DMS153 treated with DMSO at 0.1 percent for 48 hours (cell line): ENCODE data around the gene RDH13.
"Not testable (repeated sequence)": the region's sequence is repeated elsewhere in the genome, so short reads cannot be mapped to it uniquely, and the experiment has no call there.

Experiments used
- DNase-seq: peaks from one replicate; lab custom pipeline; 2025; ENCODE audit not compliant: unreplicated experiment; lab: John Stamatoyannopoulos, UW

RDH13 gene

GRCh38 chr19:55047951-55048350 lies 15.0 kb downstream of the RDH13 start:
- no peak for DNase-seq

- DNase-seq, result no peak
Measured at GRCh38 chr19:55046975-55047622, 15.8 kb downstream of the RDH13 start.

GRCh38 chr19:55044771-55045716 lies 17.9 kb downstream of the RDH13 start:
- DNase-seq, result no peak

GRCh38 chr19:55044286-55044685 lies 18.7 kb downstream of the RDH13 start:
- DNase-seq, result no peak

GRCh38 chr19:55042688-55043087 lies 20.3 kb downstream of the RDH13 start:
- no peak for DNase-seq

- DNase-seq, result no peak
Measured at GRCh38 chr19:55042344-55042678, 20.6 kb downstream of the RDH13 start.

GRCh38 chr19:55041627-55042343 lies 21.2 kb downstream of the RDH13 start:
- DNase-seq, result no peak

- DNase-seq, result no peak
Measured at GRCh38 chr19:55041244-55041626, 21.7 kb downstream of the RDH13 start.

GRCh38 chr19:55040654-55041053 lies 22.3 kb downstream of the RDH13 start:
- DNase-seq, result not testable (repeated sequence)

GRCh38 chr19:55037603-55038002 lies 25.3 kb downstream of the RDH13 start:
- DNase-seq, result not testable (repeated sequence)

- DNase-seq, result no peak
Measured at GRCh38 chr19:55036058-55036457, 26.9 kb downstream of the RDH13 start.

- DNase-seq, result no peak
Measured at GRCh38 chr19:55034751-55035150, 28.2 kb downstream of the RDH13 start.

- DNase-seq, result not testable (repeated sequence)
Measured at GRCh38 chr19:55032976-55033643, 29.8 kb downstream of the RDH13 start.

GRCh38 chr19:55032170-55032800 lies 30.7 kb downstream of the RDH13 start:
- no peak for DNase-seq

GRCh38 chr19:55031178-55031577 lies 31.8 kb downstream of the RDH13 start:
- no peak for DNase-seq

- DNase-seq, result no peak
Measured at GRCh38 chr19:55028757-55029156, 34.2 kb downstream of the RDH13 start.

- DNase-seq, result no peak
Measured at GRCh38 chr19:55027472-55028337, 35.2 kb downstream of the RDH13 start.

GRCh38 chr19:55027140-55027471 lies 35.8 kb downstream of the RDH13 start:
- DNase-seq, result not testable (repeated sequence)

- DNase-seq, result no peak
Measured at GRCh38 chr19:55024111-55024510, 38.8 kb downstream of the RDH13 start.

- not testable (repeated sequence) for DNase-seq
Measured at GRCh38 chr19:55020351-55020750, 42.6 kb downstream of the RDH13 start.
